D341Med (cell line): ENCODE data around the gene SEPSECS.
"Not testable (repeated sequence)": the region's sequence is repeated elsewhere in the genome, so short reads cannot be mapped to it uniquely, and the experiment has no call there.

ENCODE experiments used
- DNase-seq: peaks from one replicate; pipeline ENCODE4 v3.0.0; 2012; ENCODE audit warnings: low spot score

The SEPSECS gene

GRCh38 chr4:25109511-25109910, 50.7 kb downstream of the SEPSECS start:
- DNase-seq: no peak

GRCh38 chr4:25108556-25108955, 51.7 kb downstream of the SEPSECS start:
- DNase-seq: no peak

- DNase-seq: no peak
Observed at GRCh38 chr4:25107827-25108516, 52.3 kb downstream of the SEPSECS start.

GRCh38 chr4:25106363-25107151, 53.7 kb downstream of the SEPSECS start:
- DNase-seq: no peak

GRCh38 chr4:25104591-25104990, 55.7 kb downstream of the SEPSECS start:
- DNase-seq: no peak

- DNase-seq: no peak
Observed at GRCh38 chr4:25103418-25103817, 56.8 kb downstream of the SEPSECS start.

- no peak for DNase-seq
Observed at GRCh38 chr4:25101836-25102235, 58.4 kb downstream of the SEPSECS start.

DNA sequence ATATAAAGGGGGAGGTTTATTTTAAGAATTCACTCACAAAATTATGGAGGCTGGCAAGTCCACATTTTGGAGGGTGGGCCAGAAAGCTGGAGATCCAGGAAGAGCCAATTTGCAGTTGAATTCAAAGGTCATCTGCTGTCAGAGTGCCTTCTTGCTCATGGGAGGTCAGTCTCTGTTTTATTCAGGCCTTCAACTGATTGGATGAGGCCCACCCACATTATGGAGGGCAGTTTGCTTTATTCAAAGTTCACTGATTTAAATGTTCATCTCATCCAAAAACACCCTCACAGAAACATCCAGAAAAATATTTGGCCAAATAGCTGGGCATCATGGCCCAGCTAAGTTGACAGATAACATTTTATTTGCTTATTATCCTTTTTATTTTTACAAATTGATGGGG, 59.5 kb downstream of the SEPSECS start:
- no peak for DNase-seq

DNA sequence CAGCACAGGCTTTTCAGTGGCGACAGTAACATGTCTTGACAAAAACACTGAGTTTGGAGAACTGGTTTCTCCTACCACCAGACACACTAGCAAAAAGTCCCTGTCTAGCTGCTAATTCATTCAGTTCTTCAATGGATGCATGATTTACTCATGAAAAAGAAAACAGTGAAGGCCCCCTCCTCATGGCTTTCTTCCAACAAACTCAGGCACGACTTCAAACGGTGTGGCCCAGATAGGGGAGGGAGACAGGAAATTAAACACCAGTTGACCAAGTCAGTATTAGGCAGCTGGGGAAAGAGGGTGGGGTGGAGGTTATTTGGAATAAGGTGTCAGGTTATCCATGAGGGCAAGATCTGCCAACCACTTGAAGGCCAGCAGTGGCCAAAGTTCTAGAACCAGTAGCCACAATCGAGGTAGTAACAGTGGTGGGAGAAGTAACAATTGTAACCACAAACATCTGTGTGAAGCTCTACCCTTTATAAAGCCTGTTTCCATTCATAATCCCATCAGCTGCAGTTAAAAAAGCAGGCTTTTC, 60.2 kb downstream of the SEPSECS start:
- DNase-seq: no peak

DNA sequence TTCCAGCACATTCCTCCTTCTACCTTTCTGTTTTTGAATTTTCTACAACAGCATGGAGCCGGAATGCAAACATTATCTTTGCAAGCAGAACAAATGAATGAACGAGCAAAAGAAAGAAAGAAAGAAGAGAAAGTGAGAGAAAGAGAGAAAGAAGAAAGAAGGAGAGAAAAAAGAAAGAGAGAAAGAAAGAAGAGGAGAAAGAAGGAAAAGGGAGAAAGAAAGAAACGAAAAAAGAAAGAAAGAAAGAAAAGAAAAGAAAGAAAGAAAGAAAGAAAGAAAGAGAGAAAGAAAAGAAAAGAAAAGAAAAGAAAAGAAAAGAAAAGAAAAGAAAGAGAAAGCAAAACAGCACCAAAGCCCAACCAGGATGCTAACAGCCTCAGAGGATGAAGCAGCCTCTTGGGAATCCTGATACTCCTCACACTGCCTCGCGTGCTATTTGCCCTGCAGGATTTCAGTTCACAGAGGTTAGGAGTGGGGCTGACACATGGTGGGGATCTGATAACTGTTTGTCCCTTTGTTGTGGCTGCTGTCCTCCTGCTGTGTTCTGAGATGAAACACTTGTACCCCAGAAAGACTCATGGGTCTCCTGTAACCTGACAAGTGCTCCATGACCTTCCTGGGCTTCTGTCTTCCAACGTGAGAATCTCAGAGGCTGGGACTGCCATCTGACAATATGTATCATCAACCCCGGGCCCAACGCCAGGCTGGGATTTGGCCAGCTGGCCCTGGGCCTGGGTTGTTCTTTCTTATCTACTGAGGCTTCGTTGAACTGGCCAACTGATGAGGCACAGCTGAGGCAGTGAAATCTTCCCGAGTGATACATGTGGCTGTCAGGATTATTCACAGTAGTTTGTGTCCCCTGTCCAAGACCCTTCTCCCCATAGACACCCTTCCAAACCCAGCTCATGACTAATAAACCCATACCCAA, 61.0 kb downstream of the SEPSECS start:
- peak; percentile 47 for DNase-seq

GRCh38 chr4:25096981-25097443, 63.2 kb downstream of the SEPSECS start:
- DNase-seq: no peak

DNA sequence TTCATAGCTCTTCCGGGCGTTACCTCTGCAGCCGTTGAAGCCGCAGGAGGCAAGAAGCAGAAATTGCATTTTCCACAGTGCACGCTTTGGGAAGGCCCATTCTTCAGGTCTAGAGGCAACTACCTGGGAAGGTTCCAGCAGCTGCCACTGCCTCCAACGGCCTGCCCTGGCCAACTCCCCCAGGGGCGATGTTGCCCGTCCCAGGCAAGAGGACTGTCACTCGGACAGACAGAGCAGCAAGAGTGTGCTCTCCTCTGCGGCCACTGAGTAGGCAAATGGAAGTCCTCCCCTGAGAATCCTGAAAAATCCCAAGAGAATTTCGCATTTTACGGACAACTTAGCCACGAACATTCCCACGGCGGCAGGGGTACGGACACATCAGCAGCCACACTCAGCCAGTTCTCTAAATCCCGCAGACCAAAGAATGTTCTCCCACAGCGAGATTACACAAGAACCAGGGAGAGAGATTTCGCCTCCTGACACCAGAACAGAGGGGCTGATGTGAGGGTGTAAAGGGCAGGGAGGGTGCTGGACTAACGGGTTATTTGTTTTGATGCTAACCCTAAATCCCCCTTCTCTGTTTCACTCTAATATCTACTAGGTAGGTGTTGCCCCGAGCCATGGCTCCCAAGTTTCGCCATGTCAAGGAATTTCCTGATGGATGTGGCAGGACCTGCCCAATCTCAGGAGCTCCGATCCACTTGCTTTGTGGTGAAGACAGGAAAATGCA, 63.8 kb downstream of the SEPSECS start:
- DNase-seq: no peak

DNA sequence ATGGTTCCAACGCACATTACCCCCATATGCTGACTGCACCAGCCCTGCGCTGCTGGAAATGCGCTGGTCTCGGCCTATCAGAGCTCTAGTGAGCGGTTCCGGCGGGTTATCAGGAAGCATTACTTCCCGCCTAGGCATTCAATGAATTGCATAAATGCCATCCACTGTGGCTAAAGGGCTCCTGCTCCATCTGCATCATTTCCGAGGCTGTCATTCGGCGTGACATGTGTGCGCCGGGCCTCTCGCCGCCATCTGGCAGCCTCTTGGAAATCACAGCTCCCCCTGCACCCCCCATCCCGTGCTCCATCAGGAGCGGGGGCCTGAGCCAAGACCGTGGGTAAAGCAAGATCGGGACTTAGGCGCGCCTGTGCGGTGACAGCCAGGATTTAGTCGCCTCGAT, 64.4 kb downstream of the SEPSECS start:
- DNase-seq: no peak

- DNase-seq: no peak
Observed at GRCh38 chr4:25092139-25092538, 68.1 kb downstream of the SEPSECS start.

- DNase-seq: no peak
Observed at GRCh38 chr4:25090516-25090915, 69.7 kb downstream of the SEPSECS start.

GRCh38 chr4:25089051-25089763, 71.0 kb downstream of the SEPSECS start:
- no peak for DNase-seq

DNA sequence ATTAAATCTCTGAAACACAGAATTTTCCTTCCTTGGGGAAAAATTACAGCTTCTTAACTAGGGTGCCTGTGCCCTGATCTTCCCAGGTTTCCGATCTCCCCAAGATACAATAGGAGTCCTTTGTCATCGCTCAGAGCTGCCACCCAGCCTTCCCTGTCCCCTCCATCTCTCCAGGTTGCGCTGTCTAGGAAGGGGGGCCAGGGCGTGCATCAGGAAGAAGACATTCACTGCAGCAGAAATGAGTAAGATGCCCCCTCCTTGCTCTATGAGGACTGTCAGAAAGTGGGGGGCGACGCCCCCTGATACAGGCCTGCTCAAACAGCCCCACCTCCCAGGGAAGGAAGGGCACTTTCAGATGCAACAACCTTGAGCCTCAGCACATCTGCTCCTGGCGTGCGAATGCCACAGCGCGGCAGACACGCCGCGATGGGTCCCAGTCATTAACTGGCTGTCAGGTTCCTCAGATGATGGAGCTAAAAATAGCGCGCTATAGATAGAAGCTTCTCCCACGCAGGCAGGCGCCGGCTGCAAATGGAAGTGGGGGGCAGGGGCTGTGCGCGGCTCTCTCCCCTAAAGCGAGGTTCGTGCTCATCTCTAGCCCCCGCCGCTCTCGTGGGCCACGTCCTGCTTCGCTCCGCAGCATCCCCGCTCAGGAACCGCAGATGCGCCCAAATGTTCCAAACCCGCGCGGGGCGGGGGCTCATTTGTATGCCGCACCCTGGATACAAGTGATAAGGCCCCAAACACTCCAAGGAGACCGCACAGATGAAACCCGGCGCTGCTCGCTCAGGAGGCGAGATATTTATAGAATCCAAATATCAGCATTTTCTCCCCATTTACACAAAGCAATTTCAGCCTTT, 71.9 kb downstream of the SEPSECS start:
- DNase-seq: no peak

GRCh38 chr4:25085671-25086070, 74.6 kb downstream of the SEPSECS start:
- no peak for DNase-seq

DNA sequence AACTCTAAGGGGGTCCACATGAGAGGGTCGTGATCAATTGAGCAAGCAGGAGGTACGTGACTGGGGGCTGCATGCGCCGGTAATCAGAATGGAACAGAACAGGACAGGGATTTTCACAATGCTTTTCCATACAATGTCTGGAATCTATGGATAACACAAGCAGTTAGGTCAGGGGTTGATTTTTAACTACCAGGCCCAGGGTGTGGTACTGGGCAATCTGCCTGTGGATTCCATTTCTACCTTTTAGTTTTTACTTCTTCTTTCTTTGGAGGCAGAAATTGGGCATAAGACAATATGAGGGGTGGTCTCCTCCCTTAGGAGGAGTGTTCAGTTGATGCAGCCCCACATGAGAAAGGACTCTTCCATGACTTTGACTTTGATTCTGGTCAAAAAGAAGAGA, 76.8 kb downstream of the SEPSECS start:
- DNase-seq: not testable (repeated sequence)
